ENCODE results near the gene LRRC3. TPM values are rescaled to one million over a fixed set of nuclear protein-coding genes. Genes with fewer than 3 reads are reported as not detected.

The LRRC3 gene
- total RNA-seq, 2 donors from 2014 or later = 0.45 to 0.88 TPM

GRCh38 chr21:44428281-44428960, 26.9 kb upstream of the LRRC3 start:
- no peak overlapping the region for H3K27ac Mint-ChIP-seq
- peak; percentile 41 to 55 for ATAC-seq

GRCh38 chr21:44429894-44430293, 25.4 kb upstream of the LRRC3 start:
- no peaks in the 10 kb centered on the region for H3K27me3 Mint-ChIP-seq

More at GRCh38 chr21:44428281-44428960, 26.9 kb upstream of the LRRC3 start:
- peaks cover 6% of the 10 kb centered on the region for H3K9me3 Mint-ChIP-seq
- no peaks in the 10 kb centered on the region for H3K27me3 Mint-ChIP-seq
- H3K4me3 Mint-ChIP-seq = no peak overlapping the region
- H3K36me3 Mint-ChIP-seq = peaks cover 14% of the 10 kb centered on the region
- H3K4me1 Mint-ChIP-seq (ENCODE audit: low read depth in 2 of 2) = peaks cover 0 to 8% of the 10 kb centered on the region in 2 donors
- no peak for DNase-seq (ENCODE audit: low spot score)

GRCh38 chr21:44431300-44431699, 24.0 kb upstream of the LRRC3 start:
- DNase-seq (ENCODE audit: low spot score) (no peak), ATAC-seq (no peak)
- Mint-ChIP-seq H3K27me3 (no peaks in the 10 kb centered on the region), H3K4me3 (no peak overlapping the region), H3K36me3 (peaks cover 14% of the 10 kb centered on the region), H3K9me3 (peaks cover 6% of the 10 kb centered on the region), H3K27ac (no peak overlapping the region), H3K4me1 (ENCODE audit: low read depth in 2 of 2) (peaks cover 0 to 8% of the 10 kb centered on the region in 2 donors)

More at GRCh38 chr21:44429894-44430293, 25.4 kb upstream of the LRRC3 start:
- ATAC-seq = no peak
- H3K9me3 Mint-ChIP-seq = peaks cover 6% of the 10 kb centered on the region
- H3K4me1 Mint-ChIP-seq (ENCODE audit: low read depth in 2 of 2) = peaks cover 0 to 8% of the 10 kb centered on the region in 2 donors
- no peak for DNase-seq (ENCODE audit: low spot score)
- peaks cover 14% of the 10 kb centered on the region for H3K36me3 Mint-ChIP-seq
- H3K27ac Mint-ChIP-seq = no peak overlapping the region
- no peak overlapping the region for H3K4me3 Mint-ChIP-seq

- DNase-seq (ENCODE audit: low spot score) (no peak), ATAC-seq (no peak)
- H3K9me3 Mint-ChIP-seq = peaks cover 6% of the 10 kb centered on the region
- H3K27ac Mint-ChIP-seq = peak overlapping the region in 1 of 2 donors; percentile 17
- H3K36me3 Mint-ChIP-seq = peaks cover 14% of the 10 kb centered on the region
- no peaks in the 10 kb centered on the region for H3K27me3 Mint-ChIP-seq
- H3K4me3 Mint-ChIP-seq = no peak overlapping the region
- H3K4me1 Mint-ChIP-seq (ENCODE audit: low read depth in 2 of 2) = peaks cover 0 to 3% of the 10 kb centered on the region in 2 donors
Observed at GRCh38 chr21:44432841-44433790, 22.2 kb upstream of the LRRC3 start.

- H3K27ac Mint-ChIP-seq = no peak overlapping the region
- peaks cover 14% of the 10 kb centered on the region for H3K36me3 Mint-ChIP-seq
- H3K4me1 Mint-ChIP-seq (ENCODE audit: low read depth in 2 of 2) = peaks cover 0 to 3% of the 10 kb centered on the region in 2 donors
- H3K4me3 Mint-ChIP-seq = no peak overlapping the region
- peaks cover 6% of the 10 kb centered on the region for H3K9me3 Mint-ChIP-seq
- H3K27me3 Mint-ChIP-seq = no peaks in the 10 kb centered on the region
- ATAC-seq (no peak), DNase-seq (ENCODE audit: low spot score) (no peak)
Observed at GRCh38 chr21:44433791-44434567, 21.3 kb upstream of the LRRC3 start.

- H3K27ac Mint-ChIP-seq = no peak overlapping the region
- H3K36me3 Mint-ChIP-seq = peaks cover 14% of the 10 kb centered on the region
- ATAC-seq = no peak
- H3K27me3 Mint-ChIP-seq = no peaks in the 10 kb centered on the region
- no peak overlapping the region for H3K4me3 Mint-ChIP-seq
- peaks cover 0 to 3% of the 10 kb centered on the region in 2 donors for H3K4me1 Mint-ChIP-seq (ENCODE audit: low read depth in 2 of 2)
- peaks cover 6% of the 10 kb centered on the region for H3K9me3 Mint-ChIP-seq
- no peak for DNase-seq (ENCODE audit: low spot score)
Observed at GRCh38 chr21:44434568-44434925, 20.8 kb upstream of the LRRC3 start.

- peaks cover 5% of the 10 kb centered on the region for H3K9me3 Mint-ChIP-seq
- ATAC-seq (no peak), DNase-seq (ENCODE audit: low spot score) (no peak)
- peaks cover 0 to 3% of the 10 kb centered on the region in 2 donors for H3K4me1 Mint-ChIP-seq (ENCODE audit: low read depth in 2 of 2)
- peaks cover 14% of the 10 kb centered on the region for H3K36me3 Mint-ChIP-seq
- H3K4me3 Mint-ChIP-seq = no peak overlapping the region
- H3K27me3 Mint-ChIP-seq = no peaks in the 10 kb centered on the region
- H3K27ac Mint-ChIP-seq = no peak overlapping the region
Observed at GRCh38 chr21:44434936-44435635, 20.2 kb upstream of the LRRC3 start.

GRCh38 chr21:44436111-44436611, 19.1 kb upstream of the LRRC3 start:
- Mint-ChIP-seq H3K9me3 (no peaks in the 10 kb centered on the region), H3K36me3 (peaks cover 8% of the 10 kb centered on the region), H3K4me1 (ENCODE audit: low read depth in 2 of 2) (peaks cover 0 to 6% of the 10 kb centered on the region in 2 donors), H3K27ac (no peak overlapping the region), H3K27me3 (no peaks in the 10 kb centered on the region), H3K4me3 (no peak overlapping the region)
- ATAC-seq = no peak
- DNase-seq (ENCODE audit: low spot score) = no peak

GRCh38 chr21:44436958-44437357, 18.4 kb upstream of the LRRC3 start:
- no peaks in the 10 kb centered on the region for H3K27me3 Mint-ChIP-seq
- DNase-seq (ENCODE audit: low spot score) = no peak
- H3K36me3 Mint-ChIP-seq = peaks cover 2% of the 10 kb centered on the region

GRCh38 chr21:44437371-44437695, 18.0 kb upstream of the LRRC3 start:
- H3K9me3 Mint-ChIP-seq = no peaks in the 10 kb centered on the region
- no peak for DNase-seq (ENCODE audit: low spot score)
- no peak for ATAC-seq
- H3K36me3 Mint-ChIP-seq = no peaks in the 10 kb centered on the region
- H3K27me3 Mint-ChIP-seq = no peaks in the 10 kb centered on the region
- no peak overlapping the region for H3K27ac Mint-ChIP-seq
- H3K4me1 Mint-ChIP-seq (ENCODE audit: low read depth in 2 of 2) = peaks cover 0 to 6% of the 10 kb centered on the region in 2 donors
- H3K4me3 Mint-ChIP-seq = no peak overlapping the region

More at GRCh38 chr21:44436958-44437357, 18.4 kb upstream of the LRRC3 start:
- ATAC-seq = no peak
- Mint-ChIP-seq H3K27ac (no peak overlapping the region), H3K4me1 (ENCODE audit: low read depth in 2 of 2) (peaks cover 0 to 6% of the 10 kb centered on the region in 2 donors), H3K9me3 (no peaks in the 10 kb centered on the region), H3K4me3 (no peak overlapping the region)

GRCh38 chr21:44437696-44438431, 17.4 kb upstream of the LRRC3 start:
- DNase-seq (ENCODE audit: low spot score) (no peak), ATAC-seq (no peak)
- peaks cover 0 to 3% of the 10 kb centered on the region in 2 donors for H3K4me1 Mint-ChIP-seq (ENCODE audit: low read depth in 2 of 2)
- no peaks in the 10 kb centered on the region for H3K36me3 Mint-ChIP-seq
- H3K9me3 Mint-ChIP-seq = no peaks in the 10 kb centered on the region
- no peak overlapping the region for H3K4me3 Mint-ChIP-seq
- no peaks in the 10 kb centered on the region for H3K27me3 Mint-ChIP-seq
- no peak overlapping the region for H3K27ac Mint-ChIP-seq

- H3K27ac Mint-ChIP-seq = no peak overlapping the region
- no peaks in the 10 kb centered on the region for H3K9me3 Mint-ChIP-seq
- DNase-seq (ENCODE audit: low spot score) = no peak
- H3K4me3 Mint-ChIP-seq = no peak overlapping the region
- H3K27me3 Mint-ChIP-seq = no peaks in the 10 kb centered on the region
- ATAC-seq = no peak
- no peaks in the 10 kb centered on the region for H3K36me3 Mint-ChIP-seq
- H3K4me1 Mint-ChIP-seq (ENCODE audit: low read depth in 2 of 2) = peaks cover 0 to 2% of the 10 kb centered on the region in 2 donors
Observed at GRCh38 chr21:44438531-44439210, 16.6 kb upstream of the LRRC3 start.
